ENCODE data around the gene TSTD1.

GRCh38 chr1:161032409-161032808 lies 6.4 kb downstream of the TSTD1 start:
- no peak for TF ChIP-seq CTCF (IDR thresholded peaks at IDR 0.05; ENCODE audit: insufficient read depth, low read depth, low read length)
- no peak for TF ChIP-seq EZH2 (IDR thresholded peaks at IDR 0.05; ENCODE audit: insufficient read depth, low read length)
